IMR-90 (cell line): ENCODE results near the gene NF1. TPM values are rescaled to one million over a fixed set of nuclear protein-coding genes. Genes with fewer than 3 reads are reported as not detected.

Experiments used
- ATAC-seq: fragments of 200-7000 bp; cut with Tn5 transposase; 2 replicates; pipeline ENCODE4 v1.9.1; 2020; ENCODE audit warnings: low read depth, mild to moderate bottlenecking, moderate library complexity
- BruUV-seq: library from RNA; stranded (reverse); fragments of 400-500 nt; replicated peaks from 2 replicates; lab custom pipeline; 2021; lab: Mats Ljungman, UMichigan
- CTCF ChIA-PET: fragments of 300-600 bp; formaldehyde crosslinking; extraction: SDS; loops from one replicate; lab custom pipeline; 2021; ENCODE audit warnings: antibody characterized with exemption; lab: Yijun Ruan, JAX
- POLR2A ChIA-PET: fragments of 300-600 bp; sonication (Branson Sonifier 250); formaldehyde crosslinking; loops from one replicate; lab custom pipeline; 2022; ENCODE audit warnings: antibody characterized with exemption; ENCODE audit not compliant: unreplicated experiment; lab: Charles Lee
- DNase-seq: peaks from one replicate; pipeline ENCODE4 v3.0.0; 2013
- H2AFZ ChIP-seq: replicated peaks from 2 replicates; pipeline ENCODE3; 2013; ENCODE audit warnings: low read length, mild to moderate bottlenecking; ENCODE audit not compliant: poor library complexity
- H2AK5ac ChIP-seq: 2 replicates; pipeline ENCODE4 v1.6.1; 2013; ENCODE audit warnings: low read depth, low read length, inconsistent platforms
- H2AK9ac ChIP-seq: replicated peaks from 2 replicates; pipeline ENCODE3; 2013; ENCODE audit warnings: mild to moderate bottlenecking, low read depth, low read length, moderate library complexity; ENCODE audit not compliant: poor library complexity
- H2BK120ac ChIP-seq: 2 replicates; pipeline ENCODE4 v1.6.1; 2013; ENCODE audit warnings: low read depth, low read length, inconsistent platforms
- H2BK15ac ChIP-seq: 3 replicates; pipeline ENCODE4 v1.6.1; 2013; ENCODE audit warnings: low read depth, low read length, inconsistent platforms
- H2BK20ac ChIP-seq: 2 replicates; pipeline ENCODE4 v1.6.1; 2013; ENCODE audit warnings: low read depth, mild to moderate bottlenecking, inconsistent platforms, low read length, moderate library complexity
- H2BK5ac ChIP-seq: 2 replicates; pipeline ENCODE4 v1.6.1; 2013; ENCODE audit warnings: mild to moderate bottlenecking, low read depth, low read length, inconsistent platforms; ENCODE audit not compliant: poor library complexity, severe bottlenecking
- H3K14ac ChIP-seq: replicated peaks from 2 replicates; pipeline ENCODE4 v1.6.1; 2013; ENCODE audit warnings: low read depth, low read length, inconsistent platforms
- H3K18ac ChIP-seq: 2 replicates; pipeline ENCODE4 v1.6.1; 2013; ENCODE audit warnings: low read depth, low read length, control low read depth
- H3K23ac ChIP-seq: 2 replicates; pipeline ENCODE4 v1.6.1; 2013; ENCODE audit warnings: low read depth, low read length, inconsistent platforms
- H3K27ac ChIP-seq: 2 replicates; pipeline ENCODE4 v1.5.1; 2013; ENCODE audit warnings: mild to moderate bottlenecking, control low read depth, low read length; ENCODE audit not compliant: insufficient read depth
- H3K27me3 ChIP-seq: 2 replicates; pipeline ENCODE4 v1.6.1; 2013; ENCODE audit warnings: low read length; ENCODE audit not compliant: control insufficient read depth, insufficient read depth
- H3K36me3 ChIP-seq: 2 replicates; pipeline ENCODE4 v1.6.1; 2013; ENCODE audit warnings: low read length, mixed read lengths; ENCODE audit not compliant: control insufficient read depth, insufficient read depth
- H3K4ac ChIP-seq: 2 replicates; pipeline ENCODE4 v1.6.1; 2013; ENCODE audit warnings: low read depth, low read length, inconsistent platforms
- H3K4me1 ChIP-seq: 2 replicates; pipeline ENCODE4 v1.6.1; 2013; ENCODE audit warnings: low read length, mixed read lengths; ENCODE audit not compliant: control insufficient read depth, insufficient read depth
- H3K4me2 ChIP-seq: 2 replicates; pipeline ENCODE4 v1.6.1; 2013; ENCODE audit warnings: low read depth, mild to moderate bottlenecking, control low read depth, low read length, moderate library complexity
- H3K4me3 ChIP-seq: 2 replicates; pipeline ENCODE4 v1.5.1; 2013; ENCODE audit warnings: low read depth, mild to moderate bottlenecking, control low read depth, low read length, moderate library complexity; ENCODE audit not compliant: insufficient read depth
- H3K56ac ChIP-seq: 2 replicates; pipeline ENCODE4 v1.6.1; 2013; ENCODE audit warnings: low read length, inconsistent platforms; ENCODE audit not compliant: insufficient read depth; ENCODE audit errors: extremely low read depth
- H3K79me1 ChIP-seq, 2 experiments: 2 replicates each; pipeline ENCODE4 v1.6.1; 2013; ENCODE audit warnings: low read length in 2 of 2, inconsistent platforms in 1 of 2, low read depth in 1 of 2
- H3K9ac ChIP-seq: 2 replicates; pipeline ENCODE4 v1.6.1; 2013; ENCODE audit warnings: low read depth, low read length, control low read depth
- H3K9me1 ChIP-seq: 2 replicates; pipeline ENCODE4 v1.6.1; 2013; ENCODE audit warnings: low read length, inconsistent platforms; ENCODE audit not compliant: insufficient read depth
- H3K9me3 ChIP-seq: 2 replicates; pipeline ENCODE4 v1.6.1; 2013; ENCODE audit warnings: low read length; ENCODE audit not compliant: control insufficient read depth, insufficient read depth
- H4K20me1 ChIP-seq: 2 replicates; pipeline ENCODE4 v1.6.1; 2013; ENCODE audit warnings: low read length, inconsistent platforms; ENCODE audit not compliant: insufficient read depth
- H4K5ac ChIP-seq: 2 replicates; pipeline ENCODE4 v1.6.1; 2013; ENCODE audit warnings: mild to moderate bottlenecking, low read depth, low read length, control low read depth
- H4K8ac ChIP-seq, 2 experiments: 2 replicates each; pipeline ENCODE4 v1.6.1; 2013; ENCODE audit warnings: low read depth in 2 of 2, low read length in 2 of 2, control low read depth in 1 of 2, inconsistent platforms in 1 of 2
- H4K91ac ChIP-seq: 2 replicates; pipeline ENCODE4 v1.6.1; 2013; ENCODE audit warnings: low read depth, low read length, inconsistent platforms; ENCODE audit not compliant: insufficient read depth
- BHLHE40 ChIP-seq: fragments of 150-350 bp; IDR thresholded peaks from 2 replicates; pipeline ENCODE4 v1.6.1; 2016; ENCODE audit warnings: mild to moderate bottlenecking, low read depth, low read length
- CEBPB ChIP-seq: IDR thresholded peaks from 2 replicates; pipeline ENCODE4 v1.6.1; 2012; ENCODE audit warnings: low read depth, low read length, improper control_type of control experiment
- CTCF ChIP-seq: conservative IDR thresholded peaks from 2 replicates; pipeline ENCODE4 v1.5.1; 2012; ENCODE audit warnings: mild to moderate bottlenecking, low read depth, low read length, improper control_type of control experiment
- ELK1 ChIP-seq: fragments of 150-350 bp; IDR thresholded peaks from 2 replicates; pipeline ENCODE4 v1.6.1; 2016; ENCODE audit warnings: low read depth, mild to moderate bottlenecking, low read length, moderate library complexity, borderline replicate concordance
- FOS ChIP-seq: fragments of 150-350 bp; IDR thresholded peaks from 2 replicates; pipeline ENCODE4 v1.6.1; 2016; ENCODE audit warnings: low read depth, low read length
- MAFK ChIP-seq: IDR thresholded peaks from 2 replicates; pipeline ENCODE4 v1.6.1; 2012; ENCODE audit warnings: low read depth, low read length, improper control_type of control experiment
- MAZ ChIP-seq: IDR thresholded peaks from 2 replicates; pipeline ENCODE4 v1.6.1; 2012; ENCODE audit warnings: low read depth, mild to moderate bottlenecking, low read length, improper control_type of control experiment, moderate library complexity, borderline replicate concordance
- NFE2L2 ChIP-seq: fragments of 150-350 bp; IDR thresholded peaks from 2 replicates; pipeline ENCODE4 v1.6.1; 2016; ENCODE audit warnings: low read depth, mild to moderate bottlenecking, low read length
- POLR2A ChIP-seq: IDR thresholded peaks from 2 replicates; pipeline ENCODE4 v1.6.1; 2012; ENCODE audit warnings: mild to moderate bottlenecking, low read depth, low read length
- RAD21 ChIP-seq: IDR thresholded peaks from 2 replicates; pipeline ENCODE4 v1.6.1; 2012; ENCODE audit warnings: low read length, improper control_type of control experiment
- RFX5 ChIP-seq: IDR thresholded peaks from 2 replicates; pipeline ENCODE4 v1.8.0; 2012; ENCODE audit warnings: low read depth, mild to moderate bottlenecking, low read length, moderate library complexity
- SMC3 ChIP-seq: fragments of 150-350 bp; IDR thresholded peaks from 2 replicates; pipeline ENCODE4 v1.6.1; 2016; ENCODE audit warnings: low read depth, mild to moderate bottlenecking, antibody characterized with exemption, low read length, moderate library complexity
- USF2 ChIP-seq: fragments of 150-350 bp; IDR thresholded peaks from 2 replicates; pipeline ENCODE4 v1.6.1; 2017; ENCODE audit warnings: mild to moderate bottlenecking, antibody characterized with exemption, low read length, low read depth
- WGBS, 2 experiments: methylation state at CpG; one replicate each; pipeline versions ENCODE4 v1.1.5 to v1.1.7; 2013; ENCODE audit warnings: missing lambda C conversion rate in 2 of 2; ENCODE audit not compliant: insufficient read length in 1 of 2; ENCODE audit errors: extremely low coverage in 2 of 2; 5-methylcytosine and 5-hydroxymethylcytosine counted together
- dilution Hi-C: fragments of 300-500 bp; cut with HindIII; formaldehyde crosslinking; loops from one replicate; pipeline ENCODE4 v1.14.3; 2018; ENCODE audit warnings: low sequenced_read_pairs; ENCODE audit not compliant: unreplicated experiment
- in situ Hi-C: fragments of 300-500 bp; cut with MboI; formaldehyde crosslinking; loops from 3 replicates; pipeline ENCODE4 v1.14.3; 2019; ENCODE audit warnings: low sequenced_read_pairs, inconsistent platforms, mixed read lengths
- intact Hi-C: fragments of 100-400 bp; cut with micrococcal nuclease; formaldehyde crosslinking; loops from 2 replicates; pipeline ENCODE4 v1.10.0; 2022
- polyA plus RNA-seq, 3 experiments: library from polyadenylated mRNA; depleted of rRNA; stranded (reverse); fragments of >200 nt; gene quantifications; 2 replicates each; pipeline ENCODE4 v1.2.3, GENCODE V29; 2012; ENCODE audit warnings: low replicate concordance in 1 of 3
- total RNA-seq: library from RNA; depleted of rRNA; stranded (reverse); fragments of >200 nt; gene quantifications from 2 replicates; pipeline ENCODE4 v1.2.3, GENCODE V29; 2012

NF1 gene
- total and polyA plus RNA-seq, 2 of the 4 experiments (the other 2 are of a cell fraction) = 17.9 to 48.6 TPM

GRCh38 chr17:31392002-31392855 is 297.5 kb downstream of the NF1 start:
- intact Hi-C loops = no loop called here
- Histone ChIP-seq H3K9me1 (no peaks in the 10 kb centered on the region), H2AK9ac (no peak overlapping the region), H3K27me3 (peaks cover 45% of the 10 kb centered on the region), H4K8ac (no peak overlapping the region), H4K20me1 (no peaks in the 10 kb centered on the region; the same call in none of the 2 replicates), H3K79me1 (no peaks in the 10 kb centered on the region), H3K36me3 (no peaks in the 10 kb centered on the region), H3K27ac (no peak overlapping the region), H2BK5ac (no peak overlapping the region), H3K4me3 (peak overlapping the region; percentile 31; the same call in 1 of the 2 replicates), H3K23ac (no peak overlapping the region), H3K18ac (no peak overlapping the region), H2BK120ac (no peak overlapping the region), H2AK5ac (no peak overlapping the region), H3K4me2 (no peak overlapping the region), H3K4ac (no peak overlapping the region), H3K56ac (no peak overlapping the region), H4K91ac (no peak overlapping the region), H2BK15ac (no peak overlapping the region), H2BK20ac (no peak overlapping the region), H3K4me1 (peaks cover 2% of the 10 kb centered on the region; the same call in 1 of the 2 replicates), H2AFZ (peak overlapping the region; percentile 62), H3K9me3 (no peaks in the 10 kb centered on the region), H3K14ac (no peak overlapping the region), H3K9ac (no peak overlapping the region), H4K5ac (no peak overlapping the region)
- dilution Hi-C loops = no loop called here
- POLR2A ChIA-PET = interaction anchor here (0.6 kb wide), 1 partner anchor 222 kb away, joined by 3 read pairs; no protein-coding TSS in a partner anchor
- no TSS peak for BruUV-seq
- DNase-seq (no peak), ATAC-seq (no peak)
- no peak for TF ChIP-seq USF2
- TF ChIP-seq SMC3 = no peak
- TF ChIP-seq BHLHE40 = no peak
- TF ChIP-seq RAD21 = no peak
- no peak for TF ChIP-seq MAFK
- TF ChIP-seq POLR2A = no peak
- TF ChIP-seq FOS = no peak
- no peak for TF ChIP-seq CTCF
- TF ChIP-seq NFE2L2 = no peak
- TF ChIP-seq RFX5 = no peak
- TF ChIP-seq CEBPB = no peak
- no peak for TF ChIP-seq ELK1
- no peak for TF ChIP-seq MAZ
- CTCF ChIA-PET = no interaction called here
- in situ Hi-C loops = no loop called here
- 37% methylated on average over 10 of the region's 52 CpGs; no CpG with 5 or more reads in 1 of the 2 experiments for WGBS, 2 experiments
